Esophagus squamous epithelium (tissue), 5 donors: ENCODE data around the gene PAK1. TPM values are rescaled to one million over a fixed set of nuclear protein-coding genes. Genes with fewer than 3 reads are reported as not detected.

ENCODE experiments used
- DNase-seq: peaks from one replicate; lab custom pipeline; 2025; lab: John Stamatoyannopoulos, UW
- H3K27ac ChIP-seq, 4 donors: fragments of 200-600 bp; sonication (generic); one replicate each; pipeline ENCODE4 v1.5.1; 2016 to 2019; ENCODE audit warnings: mild to moderate bottlenecking in 1 of 4
- H3K27me3 ChIP-seq, 4 donors: fragments of 200-600 bp; sonication (generic); 1 replicate in 3 of 4; 2 replicates in 1 of 4; pipeline versions ENCODE4 v1.5.1 to v1.6.0; 2017 to 2021; ENCODE audit warnings: antibody characterized with exemption in 1 of 4
- H3K36me3 ChIP-seq, 3 donors: fragments of 200-600 bp; sonication (generic); one replicate each; pipeline ENCODE4 v1.5.1; 2016 to 2019
- H3K4me1 ChIP-seq, 3 donors: fragments of 200-600 bp; sonication (generic); one replicate each; pipeline ENCODE4 v1.5.1; 2017 to 2019
- H3K4me3 ChIP-seq, 4 donors: fragments of 200-600 bp; sonication (generic); 1 replicate in 3 of 4; 2 replicates in 1 of 4; pipeline ENCODE4 v1.5.1; 2016 to 2019; ENCODE audit warnings: mild to moderate bottlenecking in 2 of 4, moderate library complexity in 1 of 4
- H3K9me3 ChIP-seq, 3 donors: fragments of 200-600 bp; sonication (generic); one replicate each; pipeline ENCODE4 v1.5.1; 2016 to 2019
- CTCF ChIP-seq, 6 experiments: fragments of 450-650 bp in 4 of 6; fragments of 200-600 bp in 2 of 6; sonication (generic) in 2 of 6; IDR thresholded peaks; one replicate each; pipeline ENCODE4 v1.5.1; 2016 to 2019; ENCODE audit warnings: antibody characterized with exemption in 6 of 6, mild to moderate bottlenecking in 4 of 6, moderate library complexity in 4 of 6
- POLR2A ChIP-seq, 4 donors: fragments of 450-650 bp; IDR thresholded peaks; one replicate each; pipeline ENCODE4 v1.6.1; 2017; ENCODE audit warnings: antibody characterized with exemption in 4 of 4, mild to moderate bottlenecking in 4 of 4, moderate library complexity in 3 of 4
- WGBS, 2 donors: methylation state at CpG; one replicate each; pipeline ENCODE4 v1.1.5; 2018; 5-methylcytosine and 5-hydroxymethylcytosine counted together
- intact Hi-C: fragments of 100-400 bp; cut with DNase I; formaldehyde crosslinking; loops from one replicate; pipeline ENCODE4 v1.15.0; 2022
- total RNA-seq, 4 donors: library from RNA; depleted of rRNA; stranded (reverse); fragments of >200 nt; gene quantifications; one replicate each; pipeline ENCODE4 v1.1.0, GENCODE V29; 2016
- donor health status: DM: yes; HTN: yes; CAD: no.

PAK1 gene
- total RNA-seq, 4 donors from 2014 or later = 17.4 to 41.6 (median 24.8) TPM

DNA sequence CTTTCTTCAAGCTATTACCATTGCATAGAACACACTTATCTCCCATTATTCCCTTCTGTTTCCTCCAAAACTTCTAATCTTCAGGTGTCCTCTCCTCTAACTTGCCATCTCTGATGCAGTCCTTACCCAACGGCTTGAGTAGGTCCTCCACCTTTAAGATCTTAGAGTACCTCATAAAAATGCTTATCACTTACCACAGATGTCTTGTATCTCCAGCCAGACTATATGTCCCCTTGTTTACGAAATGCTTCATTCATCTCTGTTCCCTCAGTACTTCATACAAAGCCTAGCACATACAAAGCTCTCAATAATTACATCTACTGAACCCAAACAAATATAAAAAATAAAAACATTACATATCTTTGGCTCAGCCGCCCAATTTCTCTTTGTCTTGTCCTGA lies 49.2 kb downstream of the PAK1 start:
- DNase-seq = no peak
- WGBS, 2 donors = 85 to 87% methylated on average over 3 of the region's 3 CpGs
- Histone ChIP-seq H3K4me3 (no peak overlapping the region), H3K36me3 (no peaks in the 10 kb centered on the region), H3K27me3 (no peaks in the 10 kb centered on the region), H3K4me1 (no peaks in the 10 kb centered on the region), H3K9me3 (no peaks in the 10 kb centered on the region), H3K27ac (no peak overlapping the region)
- TF ChIP-seq CTCF (IDR thresholded peaks at IDR 0.05) (no peak), POLR2A (IDR thresholded peaks at IDR 0.05) (no peak)
- intact Hi-C loops = no loop called here

- intact Hi-C loops = no loop called here
- Histone ChIP-seq H3K36me3 (no peaks in the 10 kb centered on the region), H3K4me3 (no peak overlapping the region), H3K4me1 (peaks cover 0 to 4% (median 3%) of the 10 kb centered on the region in 3 donors), H3K9me3 (no peaks in the 10 kb centered on the region), H3K27ac (no peak overlapping the region), H3K27me3 (no peaks in the 10 kb centered on the region)
- DNase-seq = no peak
- no peak for TF ChIP-seq CTCF (IDR thresholded peaks at IDR 0.05)
- no peak for TF ChIP-seq POLR2A (IDR thresholded peaks at IDR 0.05)
Observed at GRCh38 chr11:77423624-77424023, 50.3 kb downstream of the PAK1 start.

DNA sequence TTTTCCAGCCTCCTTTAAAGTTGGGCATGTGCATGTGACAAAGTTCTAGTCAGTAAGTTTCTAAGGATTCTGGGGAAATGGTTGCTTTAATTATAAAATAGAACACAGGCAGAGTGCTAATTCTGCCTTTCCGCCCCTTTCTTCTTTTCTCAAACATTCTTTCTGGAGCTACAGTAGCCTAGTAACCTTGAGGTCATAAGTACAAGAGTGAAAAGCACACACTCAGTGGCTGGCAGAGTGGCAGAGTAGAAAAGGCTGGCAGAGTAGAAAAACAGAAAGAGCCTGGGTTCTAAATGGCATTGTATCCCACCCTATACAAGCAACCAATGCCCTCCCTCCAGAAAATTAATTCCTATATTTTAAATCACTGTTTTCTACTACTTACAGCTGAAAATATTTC lies 51.2 kb downstream of the PAK1 start:
- Histone ChIP-seq H3K36me3 (no peaks in the 10 kb centered on the region), H3K4me1 (peaks cover 0 to 9% (median 7%) of the 10 kb centered on the region in 3 donors), H3K27ac (no peak overlapping the region), H3K4me3 (no peak overlapping the region), H3K27me3 (no peaks in the 10 kb centered on the region), H3K9me3 (no peaks in the 10 kb centered on the region)
- WGBS, 2 donors = 88 to 93% methylated on average over 1 of the region's 1 CpG
- no peak for DNase-seq
- TF ChIP-seq CTCF (IDR thresholded peaks at IDR 0.05) (no peak), POLR2A (IDR thresholded peaks at IDR 0.05) (no peak)
- intact Hi-C loops = no loop called here

- intact Hi-C loops = no loop called here
- Histone ChIP-seq H3K36me3 (no peaks in the 10 kb centered on the region), H3K4me1 (peaks cover 0 to 9% (median 7%) of the 10 kb centered on the region in 3 donors), H3K9me3 (no peaks in the 10 kb centered on the region), H3K27ac (no peak overlapping the region), H3K4me3 (no peak overlapping the region), H3K27me3 (no peaks in the 10 kb centered on the region)
- DNase-seq = no peak
- WGBS, 2 donors = 96% methylated on average over 2 of the region's 2 CpGs
- no peak for TF ChIP-seq POLR2A (IDR thresholded peaks at IDR 0.05)
- no peak for TF ChIP-seq CTCF (IDR thresholded peaks at IDR 0.05)
Observed at GRCh38 chr11:77421041-77421723, 52.7 kb downstream of the PAK1 start.

DNA sequence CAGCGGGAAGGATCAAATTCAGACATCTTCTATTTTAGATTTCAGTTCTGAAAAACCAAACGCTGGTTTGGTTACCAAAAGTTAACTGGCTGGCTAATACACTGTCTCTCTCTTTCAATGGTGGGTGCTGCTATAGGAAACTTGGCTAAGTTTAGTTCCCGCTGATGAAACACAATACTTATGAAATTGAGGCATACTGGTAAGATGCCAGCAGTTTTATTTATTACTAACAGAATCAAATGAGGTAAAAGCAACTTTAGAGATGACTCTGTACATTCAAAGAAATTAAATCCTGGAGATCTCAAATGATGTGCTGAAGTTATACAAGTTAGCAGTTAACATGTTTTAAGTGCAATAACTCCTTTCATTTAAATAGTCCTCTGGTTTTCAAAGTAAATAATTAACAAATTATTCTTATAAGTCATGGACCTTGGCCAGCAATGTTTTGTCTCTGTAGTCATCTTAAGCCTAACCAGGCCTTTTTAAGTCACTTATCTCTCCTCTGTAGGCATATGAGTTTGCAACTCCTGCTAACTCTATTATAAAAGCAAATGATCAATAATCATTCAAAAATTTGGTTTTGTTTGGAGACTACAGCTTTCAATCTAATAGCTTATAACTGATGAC lies 54.8 kb downstream of the PAK1 start:
- no peak for DNase-seq
- H3K27ac ChIP-seq = no peak overlapping the region
- no peak overlapping the region for H3K4me3 ChIP-seq
- H3K9me3 ChIP-seq = no peaks in the 10 kb centered on the region
- peaks cover 0 to 9% (median 7%) of the 10 kb centered on the region in 3 donors for H3K4me1 ChIP-seq
- TF ChIP-seq CTCF (IDR thresholded peaks at IDR 0.05) (no peak), POLR2A (IDR thresholded peaks at IDR 0.05) (no peak)
- no peaks in the 10 kb centered on the region for H3K27me3 ChIP-seq
- intact Hi-C loops = no loop called here
- H3K36me3 ChIP-seq = no peaks in the 10 kb centered on the region
- WGBS, 2 donors = 63 to 76% methylated on average over 3 of the region's 3 CpGs
